HG03342 (cell line): ENCODE results near the gene UBALD2.

Experiments
- ATAC-seq: cut with Tn5 transposase; IDR thresholded peaks from one replicate; pipeline ENCODE4 v1.9.1; 2021; ENCODE audit warnings: mild to moderate bottlenecking, moderate library complexity; ENCODE audit not compliant: unreplicated experiment

UBALD2 gene

GRCh38 chr17:76317535-76317934 is 52.4 kb downstream of the UBALD2 start:
- no peak for ATAC-seq

- no peak for ATAC-seq
Observed at GRCh38 chr17:76318586-76318985, 53.4 kb downstream of the UBALD2 start.
